Adrenal gland (tissue), 12 donors: ENCODE measurements around the gene ARHGEF17. TPM values are rescaled to one million over a fixed set of nuclear protein-coding genes. Genes with fewer than 3 reads are reported as not detected.

Experiments used
- DNase-seq, 7 donors: peaks; one replicate each; pipeline ENCODE4 v3.0.0-alpha.2; 2019 to 2020
- H3K27ac ChIP-seq, 5 donors: fragments of 200-600 bp; sonication (generic) in 4 of 5; 1 replicate in 3 of 5; 2 replicates in 2 of 5; pipeline versions ENCODE4 v1.5.1 to v1.8.0; 2016 to 2020; ENCODE audit warnings: mild to moderate bottlenecking in 1 of 5
- H3K27me3 ChIP-seq: fragments of 200-600 bp; 2 replicates; pipeline ENCODE4 v1.8.0; 2021
- H3K36me3 ChIP-seq, 2 donors: fragments of 200-600 bp; replicated peaks in 1 of 2; 1 replicate in 1 of 2; 2 replicates in 1 of 2; pipeline versions ENCODE4 v1.5.1 to v1.8.0; 2018 to 2022
- H3K4me1 ChIP-seq, 2 donors: fragments of 200-600 bp; replicated peaks in 1 of 2; 1 replicate in 1 of 2; 2 replicates in 1 of 2; pipeline versions ENCODE4 v1.5.1 to v1.8.0; 2018 to 2021
- H3K4me3 ChIP-seq, 4 donors: fragments of 200-600 bp; sonication (generic) in 3 of 4; one replicate each; pipeline ENCODE4 v1.5.1; 2016 to 2018
- H3K9me3 ChIP-seq, 3 donors: fragments of 200-600 bp; sonication (generic) in 1 of 3; replicated peaks in 1 of 3; 1 replicate in 2 of 3; 2 replicates in 1 of 3; pipeline versions ENCODE4 v1.5.1 to v1.8.0; 2016 to 2021
- CTCF ChIP-seq, 6 experiments: fragments of 450-650 bp in 4 of 6; fragments of 200-600 bp in 2 of 6; sonication (generic) in 1 of 6; IDR thresholded peaks; 1 replicate in 5 of 6; 2 replicates in 1 of 6; pipeline versions ENCODE4 v1.5.1 to v1.8.0; 2016 to 2021; ENCODE audit warnings: antibody characterized with exemption in 6 of 6, mild to moderate bottlenecking in 2 of 6, moderate library complexity in 1 of 6
- POLR2A ChIP-seq, 2 donors: fragments of 450-650 bp; IDR thresholded peaks; one replicate each; pipeline ENCODE4 v1.6.1; 2017; ENCODE audit warnings: antibody characterized with exemption in 2 of 2, mild to moderate bottlenecking in 2 of 2, moderate library complexity in 1 of 2
- WGBS, 4 donors: extraction: QIAGEN DNeasy Blood & Tissue Kit in 2 of 4; methylation state at CpG; one replicate each; pipeline versions ENCODE4 v1.1.5 to v1.1.7; 2013 to 2017; 5-methylcytosine and 5-hydroxymethylcytosine counted together
- intact Hi-C, 2 donors: fragments of 100-400 bp; cut with DNase I; formaldehyde crosslinking; loops; one replicate each; pipeline versions ENCODE4 v1.14.1 to v1.15.0; 2022 to 2023
- polyA plus RNA-seq, 3 donors: library from polyadenylated mRNA; stranded (reverse); fragments of 200-250 nt in 2 of 3; fragments of 350-450 nt in 1 of 3; fragmentation: Illumina TruSeq in 1 of 3; extraction: RNeasy Lipid Tissue Mini Kit (QIAGEN cat#74804) in 1 of 3; gene quantifications; one replicate each; pipeline ENCODE4 v1.2.3, GENCODE V29; 2013 to 2014
- total RNA-seq, 9 donors: library from RNA; depleted of rRNA in 4 of 9; stranded (reverse); fragments of >200 nt in 4 of 9; fragments of 120-200 nt in 1 of 9; fragmentation: NEBNext Ultra II Directional in 1 of 9; extraction: Animal tissue kit (Norgen Biotek cat#: 25700) in 1 of 9; gene quantifications; one replicate each; pipeline versions ENCODE4 v1.1.0 to v1.2.4, GENCODE V29; 2013 to 2023
- donor health status: healthy with polysubstance abuse.
- donor health status: Bipolar disorder and iron deficiency.
- donor health status: DM: yes; HTN: yes; CAD: no.
- donor health status: DM: no; HTN: no; CAD: no.
- donor health status: DM: no; HTN: no; CAD: no.
- donor health status: DM: yes; HTN: yes; CAD: no.

ARHGEF17 gene
- total and polyA plus RNA-seq, 12 donors, result 8.1 to 48.2 (median 20.4) TPM

GRCh38 chr11:73265853-73266645 is 42.0 kb upstream of the ARHGEF17 start:
- peak in 3 of 7 donors; percentile 7 to 42 (median 18) for DNase-seq
- Histone ChIP-seq H3K36me3 (no peaks in the 10 kb centered on the region), H3K9me3 (no peaks in the 10 kb centered on the region), H3K4me1 (no peaks in the 10 kb centered on the region), H3K27ac (no peak overlapping the region), H3K27me3 (peaks cover 10% of the 10 kb centered on the region), H3K4me3 (no peak overlapping the region)
- WGBS, 4 donors, result 82 to 86% (median 85%) methylated on average over 2 to 3 of the region's 3 CpGs
- TF ChIP-seq POLR2A (IDR thresholded peaks at IDR 0.05) (no peak), CTCF (IDR thresholded peaks at IDR 0.05) (no peak)
- intact Hi-C loops, result no loop called here

GRCh38 chr11:73266646-73267020 is 41.4 kb upstream of the ARHGEF17 start:
- 79 to 93% (median 90%) methylated on average over 3 to 4 of the region's 4 CpGs for WGBS, 4 donors
- TF ChIP-seq CTCF (IDR thresholded peaks at IDR 0.05) (no peak), POLR2A (IDR thresholded peaks at IDR 0.05) (no peak)
- H3K36me3 ChIP-seq, result no peaks in the 10 kb centered on the region
- peaks cover 10% of the 10 kb centered on the region for H3K27me3 ChIP-seq
- DNase-seq, result peak in 2 of 7 donors; percentile 10 to 30
- intact Hi-C loops, result no loop called here
- H3K4me3 ChIP-seq, result no peak overlapping the region
- no peaks in the 10 kb centered on the region for H3K9me3 ChIP-seq
- H3K27ac ChIP-seq, result no peak overlapping the region
- H3K4me1 ChIP-seq, result no peaks in the 10 kb centered on the region

- no peaks in the 10 kb centered on the region for H3K4me1 ChIP-seq
- H3K27ac ChIP-seq, result no peak overlapping the region
- no peak overlapping the region for H3K4me3 ChIP-seq
- TF ChIP-seq CTCF (IDR thresholded peaks at IDR 0.05) (no peak), POLR2A (IDR thresholded peaks at IDR 0.05) (no peak)
- WGBS, 4 donors, result 84 to 100% (median 88%) methylated on average over 1 to 3 of the region's 3 CpGs
- intact Hi-C loops, result no loop called here
- peaks cover 10% of the 10 kb centered on the region for H3K27me3 ChIP-seq
- H3K9me3 ChIP-seq, result no peaks in the 10 kb centered on the region
- peak in 2 of 7 donors; percentile 7 to 33 for DNase-seq
- no peaks in the 10 kb centered on the region for H3K36me3 ChIP-seq
These were observed 40.8 kb upstream of the ARHGEF17 start for GRCh38 chr11:73267122-73267846.

GRCh38 chr11:73267906-73268540 is 40.1 kb upstream of the ARHGEF17 start:
- intact Hi-C loops, result no loop called here
- H3K4me3 ChIP-seq, result no peak overlapping the region
- 85 to 91% (median 88%) methylated on average over 8 of the region's 8 CpGs for WGBS, 4 donors
- no peak overlapping the region for H3K27ac ChIP-seq
- TF ChIP-seq POLR2A (IDR thresholded peaks at IDR 0.05) (no peak), CTCF (IDR thresholded peaks at IDR 0.05) (no peak)
- peaks cover 10% of the 10 kb centered on the region for H3K27me3 ChIP-seq
- peak in 3 of 7 donors; percentile 8 to 51 (median 13) for DNase-seq
- H3K4me1 ChIP-seq, result no peaks in the 10 kb centered on the region
- H3K9me3 ChIP-seq, result no peaks in the 10 kb centered on the region
- H3K36me3 ChIP-seq, result no peaks in the 10 kb centered on the region
